ENCODE data around the gene MYH10.

Gene MYH10

GRCh38 chr17:8602679-8603078 lies 27.8 kb downstream of the MYH10 start:
- DNase-seq, result no peak

GRCh38 chr17:8599351-8600011 lies 31.0 kb downstream of the MYH10 start:
- DNase-seq, result no peak

GRCh38 chr17:8598913-8599312 lies 31.6 kb downstream of the MYH10 start:
- no peak for DNase-seq

GRCh38 chr17:8593830-8594229 lies 36.7 kb downstream of the MYH10 start:
- no peak for DNase-seq

- DNase-seq, result no peak
These were observed 37.2 kb downstream of the MYH10 start for GRCh38 chr17:8593276-8593675.

- DNase-seq, result no peak
These were observed 41.5 kb downstream of the MYH10 start for GRCh38 chr17:8588877-8589554.

- no peak for DNase-seq
These were observed 43.8 kb downstream of the MYH10 start for GRCh38 chr17:8586766-8587165.

- DNase-seq, result no peak
These were observed 44.6 kb downstream of the MYH10 start for GRCh38 chr17:8585911-8586310.

GRCh38 chr17:8583954-8584353 lies 46.6 kb downstream of the MYH10 start:
- DNase-seq, result no peak

- DNase-seq, result no peak
These were observed 49.4 kb downstream of the MYH10 start for GRCh38 chr17:8580952-8581658.

- no peak for DNase-seq
These were observed 52.7 kb downstream of the MYH10 start for GRCh38 chr17:8577868-8578267.

GRCh38 chr17:8576559-8577294 lies 53.8 kb downstream of the MYH10 start:
- no peak for DNase-seq

GRCh38 chr17:8574687-8575086 lies 55.8 kb downstream of the MYH10 start:
- DNase-seq, result no peak

- no peak for DNase-seq
These were observed 57.8 kb downstream of the MYH10 start for GRCh38 chr17:8572764-8573163.

- no peak for DNase-seq
These were observed 66.4 kb downstream of the MYH10 start for GRCh38 chr17:8563981-8564602.

GRCh38 chr17:8563024-8563776 lies 67.3 kb downstream of the MYH10 start:
- no peak for DNase-seq

- no peak for DNase-seq
These were observed 72.4 kb downstream of the MYH10 start for GRCh38 chr17:8558144-8558543.

- DNase-seq, result no peak
These were observed 73.2 kb downstream of the MYH10 start for GRCh38 chr17:8557176-8557806.

GRCh38 chr17:8556074-8556473 lies 74.5 kb downstream of the MYH10 start:
- DNase-seq, result no peak

GRCh38 chr17:8555062-8555461 lies 75.5 kb downstream of the MYH10 start:
- no peak for DNase-seq

GRCh38 chr17:8552577-8553320 lies 77.8 kb downstream of the MYH10 start:
- DNase-seq, result no peak

All from activated CD4-positive, alpha-beta T cell treated with anti-CD3 and anti-CD28 coated beads for 4 hours (primary cell).